ENCODE results near the gene HABP4.
"Not testable (repeated sequence)": the region's sequence is repeated elsewhere in the genome, so short reads cannot be mapped to it uniquely, and the experiment has no call there.

Gene HABP4

GRCh38 chr9:96496368-96497116, 46.6 kb downstream of the HABP4 start:
- no peak for DNase-seq (ENCODE audit: low read depth in 2 of 3, low spot score in 2 of 3)

- no peak for DNase-seq (ENCODE audit: low read depth in 2 of 3, low spot score in 2 of 3)
Observed at GRCh38 chr9:96497117-96497399, 47.1 kb downstream of the HABP4 start.

- no peak for DNase-seq (ENCODE audit: low read depth in 2 of 3, low spot score in 2 of 3)
Observed at GRCh38 chr9:96498796-96499195, 48.8 kb downstream of the HABP4 start.

GRCh38 chr9:96499257-96499656, 49.3 kb downstream of the HABP4 start:
- no peak for DNase-seq (ENCODE audit: low read depth in 2 of 3, low spot score in 2 of 3)

- no peak for DNase-seq (ENCODE audit: low read depth in 2 of 3, low spot score in 2 of 3)
Observed at GRCh38 chr9:96500696-96501632, 51.0 kb downstream of the HABP4 start.

- no peak for DNase-seq (ENCODE audit: low read depth in 2 of 3, low spot score in 2 of 3)
Observed at GRCh38 chr9:96501633-96502538, 51.9 kb downstream of the HABP4 start.

- DNase-seq (ENCODE audit: low read depth in 2 of 3, low spot score in 2 of 3): no peak
Observed at GRCh38 chr9:96502539-96503373, 52.8 kb downstream of the HABP4 start.

GRCh38 chr9:96503374-96503748, 53.4 kb downstream of the HABP4 start:
- not testable (repeated sequence) for DNase-seq (ENCODE audit: low read depth in 2 of 3, low spot score in 2 of 3)

- no peak for DNase-seq (ENCODE audit: low read depth in 2 of 3, low spot score in 2 of 3)
Observed at GRCh38 chr9:96503918-96504317, 53.9 kb downstream of the HABP4 start.

- no peak for DNase-seq (ENCODE audit: low read depth in 2 of 3, low spot score in 2 of 3)
Observed at GRCh38 chr9:96505316-96505991, 55.5 kb downstream of the HABP4 start.

- DNase-seq (ENCODE audit: low read depth in 2 of 3, low spot score in 2 of 3): no peak
Observed at GRCh38 chr9:96508227-96508940, 58.4 kb downstream of the HABP4 start.

- DNase-seq (ENCODE audit: low read depth in 2 of 3, low spot score in 2 of 3): no peak
Observed at GRCh38 chr9:96509026-96509425, 59.1 kb downstream of the HABP4 start.

- no peak for DNase-seq (ENCODE audit: low read depth in 2 of 3, low spot score in 2 of 3)
Observed at GRCh38 chr9:96509848-96510247, 59.9 kb downstream of the HABP4 start.

- no peak for DNase-seq (ENCODE audit: low read depth in 2 of 3, low spot score in 2 of 3)
Observed at GRCh38 chr9:96510258-96510657, 60.3 kb downstream of the HABP4 start.

- no peak for DNase-seq (ENCODE audit: low read depth in 2 of 3, low spot score in 2 of 3)
Observed at GRCh38 chr9:96512240-96512639, 62.3 kb downstream of the HABP4 start.

GRCh38 chr9:96513622-96514021, 63.7 kb downstream of the HABP4 start:
- no peak for DNase-seq (ENCODE audit: low read depth in 2 of 3, low spot score in 2 of 3)

- DNase-seq (ENCODE audit: low read depth in 2 of 3, low spot score in 2 of 3): no peak
Observed at GRCh38 chr9:96514108-96514799, 64.3 kb downstream of the HABP4 start.

- no peak for DNase-seq (ENCODE audit: low read depth in 2 of 3, low spot score in 2 of 3)
Observed at GRCh38 chr9:96514800-96515158, 64.8 kb downstream of the HABP4 start.

Data from activated CD8-positive, alpha-beta memory T cell treated with anti-CD3 and anti-CD28 coated beads for 48 hours (primary cell).